Left ventricle myocardium inferior (tissue), 1 donor: ENCODE measurements around the gene SEMA5B. TPM values are rescaled to one million over a fixed set of nuclear protein-coding genes. Genes with fewer than 3 reads are reported as not detected.

Experiments
- DNase-seq: peaks from one replicate; pipeline ENCODE4 v3.0.0-alpha.2; 2020
- H3K27ac ChIP-seq: fragments of 200-600 bp; replicated peaks from 2 replicates; pipeline ENCODE4 v1.8.0; 2021
- H3K27me3 ChIP-seq: fragments of 200-600 bp; 2 replicates; pipeline ENCODE4 v1.8.0; 2021; ENCODE audit warnings: low read depth
- H3K36me3 ChIP-seq: fragments of 200-600 bp; 2 replicates; pipeline ENCODE4 v1.8.0; 2021
- H3K4me1 ChIP-seq: fragments of 200-600 bp; 2 replicates; pipeline ENCODE4 v1.8.0; 2021
- H3K4me3 ChIP-seq: fragments of 200-600 bp; 2 replicates; pipeline ENCODE4 v1.8.0; 2021; ENCODE audit warnings: mild to moderate bottlenecking, moderate library complexity
- H3K9me3 ChIP-seq: fragments of 200-600 bp; replicated peaks from 2 replicates; pipeline ENCODE4 v1.8.0; 2021
- intact Hi-C: fragments of 100-400 bp; cut with micrococcal nuclease; formaldehyde crosslinking; loops from one replicate; pipeline ENCODE4 v1.11.0; 2022
- total RNA-seq: library from RNA; stranded (reverse); fragmentation: NEBNext Ultra II Directional; extraction: Animal tissue kit (Norgen Biotek cat#: 25700); gene quantifications from one replicate; pipeline ENCODE4 v1.2.1, GENCODE V29; 2021
- TF ChIP-seq, protein P1 (sequence below): fragments of 200-600 bp; IDR thresholded peaks from 2 replicates; pipeline ENCODE4 v1.8.0; 2021; ENCODE audit warnings: antibody characterized with exemption, mild to moderate bottlenecking, borderline replicate concordance
- donor health status: DM: no; HTN: yes; CAD: no; lungs with severe emphysema.

The SEMA5B gene
- total RNA-seq, 1 donor from 2014 or later = 5.3 TPM

DNA sequence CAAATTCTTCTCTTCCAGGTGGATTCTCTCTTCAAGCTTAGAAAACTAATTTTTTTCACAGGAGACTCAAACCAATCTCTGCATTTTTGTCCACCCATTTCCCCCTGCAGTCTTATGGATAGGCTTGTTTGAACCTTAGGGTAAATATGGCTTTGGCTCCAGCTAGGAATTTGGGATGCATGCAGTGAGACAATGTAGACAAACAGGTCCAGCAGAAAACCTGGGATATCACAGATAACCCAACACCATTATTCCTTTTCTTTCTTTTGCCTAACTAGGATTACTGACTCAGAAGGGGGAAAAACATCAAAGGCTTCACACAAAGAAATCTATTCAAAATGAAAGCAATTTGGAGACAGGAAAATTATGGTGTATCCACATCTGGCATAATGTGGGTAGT is 11.2 kb upstream of the SEMA5B start:
- TF ChIP-seq, protein P1, sequence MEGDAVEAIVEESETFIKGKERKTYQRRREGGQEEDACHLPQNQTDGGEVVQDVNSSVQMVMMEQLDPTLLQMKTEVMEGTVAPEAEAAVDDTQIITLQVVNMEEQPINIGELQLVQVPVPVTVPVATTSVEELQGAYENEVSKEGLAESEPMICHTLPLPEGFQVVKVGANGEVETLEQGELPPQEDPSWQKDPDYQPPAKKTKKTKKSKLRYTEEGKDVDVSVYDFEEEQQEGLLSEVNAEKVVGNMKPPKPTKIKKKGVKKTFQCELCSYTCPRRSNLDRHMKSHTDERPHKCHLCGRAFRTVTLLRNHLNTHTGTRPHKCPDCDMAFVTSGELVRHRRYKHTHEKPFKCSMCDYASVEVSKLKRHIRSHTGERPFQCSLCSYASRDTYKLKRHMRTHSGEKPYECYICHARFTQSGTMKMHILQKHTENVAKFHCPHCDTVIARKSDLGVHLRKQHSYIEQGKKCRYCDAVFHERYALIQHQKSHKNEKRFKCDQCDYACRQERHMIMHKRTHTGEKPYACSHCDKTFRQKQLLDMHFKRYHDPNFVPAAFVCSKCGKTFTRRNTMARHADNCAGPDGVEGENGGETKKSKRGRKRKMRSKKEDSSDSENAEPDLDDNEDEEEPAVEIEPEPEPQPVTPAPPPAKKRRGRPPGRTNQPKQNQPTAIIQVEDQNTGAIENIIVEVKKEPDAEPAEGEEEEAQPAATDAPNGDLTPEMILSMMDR = no peak
- Histone ChIP-seq H3K4me1 (peaks cover 3% of the 10 kb centered on the region), H3K4me3 (no peak overlapping the region), H3K27me3 (no peaks in the 10 kb centered on the region), H3K36me3 (no peaks in the 10 kb centered on the region), H3K9me3 (no peaks in the 10 kb centered on the region), H3K27ac (no peak overlapping the region)
- DNase-seq = no peak
- intact Hi-C loops = no loop called here

DNA sequence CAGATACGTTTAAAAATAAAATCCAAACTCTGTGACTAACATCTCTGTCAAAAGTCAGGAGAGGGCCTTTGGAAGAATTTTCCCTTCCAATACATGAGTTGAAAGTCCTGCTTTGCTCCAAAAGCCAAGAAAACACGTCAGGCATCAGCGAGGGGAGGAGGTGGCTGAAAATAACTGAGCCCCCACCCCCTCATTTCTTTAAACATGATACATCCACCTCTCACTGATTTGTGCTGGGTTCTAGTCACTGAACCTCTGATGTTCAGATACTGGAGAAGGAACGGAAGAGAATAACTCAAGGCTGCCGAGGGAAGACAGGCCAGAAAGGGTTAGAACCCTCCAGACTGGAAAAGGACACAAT is 9.4 kb upstream of the SEMA5B start:
- intact Hi-C loops = no loop called here

DNA sequence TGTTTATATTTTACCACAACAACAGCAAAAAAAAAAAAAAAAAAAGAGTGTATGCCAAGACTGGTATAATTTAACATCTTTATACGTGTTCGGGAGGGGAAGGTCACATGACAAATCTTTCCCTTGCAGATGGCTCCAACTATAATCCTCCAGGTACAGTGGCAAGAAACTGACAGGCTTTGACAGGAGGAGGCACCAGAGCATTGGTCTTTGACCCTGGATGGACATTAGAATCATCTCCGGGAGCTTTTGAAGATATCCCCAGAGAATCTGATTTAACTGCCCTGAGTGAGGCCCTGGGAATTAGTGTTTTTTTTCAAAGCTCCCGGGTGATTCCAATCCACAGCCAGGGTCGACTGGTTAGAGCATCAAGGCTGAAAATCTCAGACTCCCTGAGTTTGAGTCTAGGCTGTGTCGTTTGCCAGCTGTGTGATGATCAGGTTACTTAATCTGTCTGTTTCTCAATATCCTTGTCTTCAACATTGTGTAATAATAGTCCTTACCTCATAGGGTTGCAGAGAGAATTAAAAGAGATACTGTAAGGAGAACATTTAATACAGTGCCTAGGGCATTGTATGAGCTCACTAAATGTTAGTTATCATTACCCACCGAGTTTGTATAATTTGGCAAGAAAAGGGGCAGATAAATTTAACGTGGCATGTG is 8.9 kb upstream of the SEMA5B start:
- no peaks in the 10 kb centered on the region for H3K36me3 ChIP-seq
- no peaks in the 10 kb centered on the region for H3K27me3 ChIP-seq
- no peak for DNase-seq
- peaks cover 8% of the 10 kb centered on the region for H3K4me1 ChIP-seq
- no peak overlapping the region for H3K27ac ChIP-seq
- H3K4me3 ChIP-seq = no peak overlapping the region
- TF ChIP-seq, protein P1 = no peak
- H3K9me3 ChIP-seq = no peaks in the 10 kb centered on the region
- intact Hi-C loops = no loop called here

More for the DNA sequence above, 9.4 kb upstream of the SEMA5B start:
- H3K36me3 ChIP-seq = no peaks in the 10 kb centered on the region
- H3K4me3 ChIP-seq = no peak overlapping the region
- H3K9me3 ChIP-seq = no peaks in the 10 kb centered on the region
- no peaks in the 10 kb centered on the region for H3K27me3 ChIP-seq
- H3K4me1 ChIP-seq = peaks cover 3% of the 10 kb centered on the region
- DNase-seq = no peak
- TF ChIP-seq, protein P1 = no peak
- H3K27ac ChIP-seq = no peak overlapping the region

DNA sequence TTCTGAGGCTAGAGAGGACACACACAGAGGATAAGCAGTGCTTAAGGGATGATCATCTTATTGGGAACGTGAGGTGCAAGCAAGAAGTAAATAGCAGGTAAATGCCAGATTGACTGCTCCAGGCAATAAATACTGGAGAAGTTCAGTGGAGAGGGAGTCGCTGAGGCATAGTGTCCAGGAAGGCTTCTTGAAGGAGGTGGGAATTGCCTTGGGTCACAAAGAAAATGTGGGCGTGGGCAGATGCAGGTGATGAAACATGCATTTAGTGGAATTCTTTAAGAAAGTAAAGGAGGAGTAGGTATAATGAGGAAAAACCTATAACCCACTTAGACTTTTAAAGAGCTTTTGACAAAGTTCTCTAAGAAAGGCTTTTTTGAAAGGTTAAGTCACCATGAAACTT is 7.4 kb upstream of the SEMA5B start:
- H3K4me3 ChIP-seq = no peak overlapping the region
- no peaks in the 10 kb centered on the region for H3K9me3 ChIP-seq
- intact Hi-C loops = no loop called here
- TF ChIP-seq, protein P1 = no peak
- peaks cover 17% of the 10 kb centered on the region for H3K4me1 ChIP-seq
- no peak for DNase-seq
- no peaks in the 10 kb centered on the region for H3K27me3 ChIP-seq
- no peak overlapping the region for H3K27ac ChIP-seq
- no peaks in the 10 kb centered on the region for H3K36me3 ChIP-seq

DNA sequence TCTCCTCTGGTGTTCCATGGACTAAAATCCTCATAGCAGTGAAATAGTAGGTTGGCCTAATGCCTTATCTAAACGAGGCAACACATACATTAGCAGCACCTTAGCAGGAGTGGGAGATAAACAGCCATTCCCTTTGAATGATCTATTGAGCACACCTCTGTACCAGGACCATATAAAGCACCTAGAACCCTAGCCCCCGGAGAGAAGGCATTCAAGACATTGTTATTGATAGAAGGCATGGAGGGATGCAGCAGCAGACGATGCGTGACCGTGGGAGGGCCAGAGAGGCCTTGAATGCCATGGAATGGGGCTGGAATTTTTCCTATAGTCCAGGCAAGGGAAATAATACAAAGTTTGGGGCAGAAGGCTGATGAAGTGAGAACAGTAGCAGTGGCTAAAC is 6.6 kb upstream of the SEMA5B start:
- DNase-seq = no peak
- no peaks in the 10 kb centered on the region for H3K9me3 ChIP-seq
- peak overlapping the region; percentile 17 for H3K27ac ChIP-seq
- H3K4me3 ChIP-seq = no peak overlapping the region
- no peaks in the 10 kb centered on the region for H3K27me3 ChIP-seq
- H3K4me1 ChIP-seq = peaks cover 18% of the 10 kb centered on the region
- TF ChIP-seq, protein P1 = no peak
- intact Hi-C loops = no loop called here
- H3K36me3 ChIP-seq = no peaks in the 10 kb centered on the region

DNA sequence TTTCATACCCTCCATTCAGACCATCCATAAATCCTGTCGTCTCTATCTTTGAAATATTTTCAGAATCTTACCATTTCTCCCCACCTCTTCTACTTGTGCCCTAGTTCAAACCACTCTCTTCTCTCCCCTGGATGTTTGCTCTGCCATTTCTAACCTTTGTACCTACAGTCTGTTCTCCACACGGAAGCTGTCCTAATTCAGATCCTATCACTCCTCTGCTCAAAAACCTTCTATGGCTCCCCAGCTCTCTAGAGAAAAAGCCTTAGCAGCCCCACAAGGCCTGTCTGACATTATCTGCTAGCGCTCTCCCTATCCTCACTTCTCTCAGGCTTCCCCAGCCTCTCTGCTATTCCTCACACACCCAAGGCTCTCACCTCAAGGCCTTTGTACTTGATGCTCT is 4.5 kb upstream of the SEMA5B start:
- no peaks in the 10 kb centered on the region for H3K36me3 ChIP-seq
- H3K4me3 ChIP-seq = no peak overlapping the region
- intact Hi-C loops = no loop called here
- no peaks in the 10 kb centered on the region for H3K9me3 ChIP-seq
- TF ChIP-seq, protein P1 = no peak
- H3K27me3 ChIP-seq = peaks cover 5% of the 10 kb centered on the region
- no peak for DNase-seq
- H3K27ac ChIP-seq = no peak overlapping the region
- peaks cover 38% of the 10 kb centered on the region for H3K4me1 ChIP-seq
